ENCODE results near the gene CHST6.
"Not testable (repeated sequence)": the region's sequence is repeated elsewhere in the genome, so short reads cannot be mapped to it uniquely, and the experiment has no call there.

Gene CHST6

GRCh38 chr16:75472908-75473877 is 22.0 kb downstream of the CHST6 start:
- no peak for DNase-seq

DNA sequence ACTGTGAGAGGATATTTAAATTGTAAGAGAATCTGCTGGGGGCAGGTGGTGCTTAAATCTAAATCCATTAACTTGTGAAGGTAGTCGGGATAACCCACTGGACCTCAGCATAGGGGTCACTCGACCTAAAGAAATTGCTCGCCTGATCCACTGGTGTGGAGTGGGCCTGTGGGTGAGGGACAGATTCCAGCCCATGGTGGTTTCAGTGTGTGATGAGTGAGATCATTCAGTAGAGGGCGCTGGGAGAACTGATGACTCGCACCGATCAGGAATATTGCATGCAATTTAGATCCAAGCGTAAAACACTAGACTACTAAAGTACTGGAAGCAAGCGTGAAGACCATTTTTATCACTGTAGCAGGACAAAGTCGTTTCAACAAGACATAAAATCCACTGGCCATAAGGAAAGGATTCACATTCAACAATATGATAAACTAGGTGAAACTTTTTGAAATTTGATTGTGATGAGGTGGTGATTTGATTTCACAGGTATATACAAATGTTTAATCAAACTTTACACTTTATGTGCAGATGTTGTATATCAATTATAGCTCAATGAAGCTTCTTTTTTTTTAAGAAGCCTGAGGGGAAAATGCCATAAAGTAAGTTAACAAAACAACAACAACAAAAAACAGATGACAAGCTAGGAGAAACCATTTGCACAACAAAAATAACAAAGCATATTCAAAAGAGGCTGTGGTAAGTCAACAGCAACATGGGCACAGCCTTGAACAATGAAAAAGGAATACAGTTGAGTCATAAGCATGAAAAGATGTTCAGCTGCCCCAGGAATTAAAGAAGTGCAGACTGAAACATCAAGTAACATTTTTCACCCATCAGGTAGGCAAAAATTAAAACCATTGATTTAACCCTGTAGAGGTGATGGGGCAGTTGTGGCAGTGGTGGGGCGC is 23.3 kb downstream of the CHST6 start:
- peak; percentile 61 for DNase-seq

DNA sequence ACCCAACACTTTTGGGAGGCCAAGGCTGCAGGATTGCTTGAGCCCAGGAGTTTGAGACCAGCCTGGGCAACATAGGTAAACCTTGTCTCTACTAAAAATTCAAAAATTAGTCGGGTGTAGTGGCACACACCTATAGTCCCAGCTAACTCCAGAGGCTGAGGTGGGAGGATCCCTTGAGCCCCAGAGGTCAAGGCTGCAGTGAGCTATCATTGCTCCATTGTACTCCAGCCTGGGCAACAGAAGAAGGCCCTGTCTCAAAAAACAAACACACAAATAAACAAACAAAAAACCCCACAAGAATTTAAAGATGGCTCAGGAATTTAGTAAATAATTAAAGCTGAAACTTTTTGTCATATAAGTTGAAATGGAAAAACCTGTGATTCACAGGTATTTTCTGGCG is 28.5 kb downstream of the CHST6 start:
- no peak for DNase-seq

DNA sequence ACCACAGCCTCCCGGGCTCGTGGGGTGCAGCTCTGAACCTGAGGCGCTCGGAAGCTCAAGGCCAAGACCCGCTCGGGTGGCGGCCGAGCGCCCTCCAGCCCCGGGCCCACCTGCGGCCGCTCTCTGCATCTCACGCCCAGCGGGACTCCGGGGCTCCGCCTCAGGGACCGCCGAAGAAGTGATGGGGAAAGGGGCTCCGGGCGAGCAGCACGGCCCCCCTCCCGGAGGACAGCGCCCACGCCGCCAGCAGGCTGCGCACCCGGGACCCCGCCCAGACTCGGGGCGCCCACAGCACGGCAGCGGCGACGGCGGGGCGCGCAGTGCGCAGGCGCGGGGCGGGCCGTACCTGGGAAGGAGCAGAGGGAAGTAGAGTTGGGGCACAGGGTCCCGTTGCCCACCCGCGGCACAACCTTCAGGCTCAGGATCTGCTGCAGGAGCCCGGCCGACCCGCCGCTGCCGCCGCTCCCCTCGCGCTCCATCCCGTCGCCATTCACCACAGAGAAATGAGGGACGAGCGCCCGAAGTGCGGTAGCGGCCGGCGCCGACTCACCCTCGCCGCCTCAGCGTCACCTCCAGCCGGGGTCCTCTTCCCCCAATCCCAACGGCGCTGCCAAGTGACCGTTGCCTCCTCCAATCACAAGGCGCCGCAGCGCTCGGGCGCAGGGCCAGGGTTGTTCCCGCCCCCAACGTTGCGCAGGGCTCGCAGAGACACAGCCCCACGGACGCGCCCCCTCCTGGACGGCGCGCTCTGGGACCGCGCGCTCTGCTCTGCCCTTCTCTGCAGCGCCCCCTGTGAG is 30.9 kb downstream of the CHST6 start, which contains the start of gene TMEM170A:
TMEM170A (minus strand) TSS at position 568 of the 797 bp plus-strand sequence; CDS start at position 479, 89 bp downstream.
- DNase-seq: peak; percentile 100

DNA sequence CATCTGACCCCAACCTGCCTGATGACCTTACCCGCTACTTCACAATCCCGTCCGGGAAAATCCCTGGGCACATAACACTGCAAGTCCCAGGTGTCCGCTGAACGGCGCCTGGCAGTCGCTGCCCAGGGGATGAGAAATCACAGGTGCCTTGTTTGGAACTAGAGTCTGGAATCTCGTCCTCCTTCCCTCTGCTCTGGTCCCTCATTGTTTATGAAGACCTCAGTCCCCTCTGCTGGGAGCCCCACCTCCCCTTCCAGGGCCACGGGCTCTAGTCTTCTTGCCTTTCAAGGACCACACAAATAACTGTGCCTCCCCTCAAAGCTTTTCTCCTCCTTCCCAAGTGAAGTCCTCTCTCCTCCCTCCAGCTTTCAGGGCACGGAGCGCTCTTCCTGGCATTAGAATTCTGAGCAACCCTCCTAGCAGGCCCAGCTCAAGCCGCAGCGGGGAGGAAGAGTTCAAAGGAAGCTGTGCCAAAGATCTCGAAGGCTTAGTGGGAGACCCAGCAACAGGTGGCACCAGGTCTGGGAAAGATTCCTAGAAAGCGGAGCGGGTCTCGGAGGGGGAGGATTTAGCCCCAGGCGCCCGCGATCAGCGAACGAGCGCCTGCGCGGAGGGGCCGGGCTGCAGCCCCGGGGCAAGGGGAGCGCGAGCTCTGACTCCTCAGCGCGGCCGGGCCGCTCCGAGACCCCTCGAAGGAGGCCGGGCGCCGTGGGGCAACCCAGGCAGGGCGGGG is 31.7 kb downstream of the CHST6 start:
- peak; percentile 71 for DNase-seq

DNA sequence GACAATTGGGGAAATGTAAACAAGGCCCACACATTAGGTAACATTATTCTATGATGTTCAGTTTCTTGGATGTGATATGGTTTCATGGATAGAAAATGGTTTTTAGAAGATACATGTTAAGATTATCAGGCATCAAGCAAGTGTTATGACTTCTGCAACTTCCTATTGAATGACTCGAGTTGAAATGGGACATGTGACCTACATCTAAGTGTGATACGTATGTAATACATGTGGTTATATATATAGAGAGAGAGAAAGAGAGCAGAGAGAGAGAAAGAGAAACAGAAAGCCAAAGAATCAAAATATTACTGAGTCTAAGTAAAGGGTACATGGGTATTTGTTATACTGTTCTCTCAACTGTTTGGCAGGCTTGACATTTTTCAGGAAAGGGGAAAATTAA is 32.4 kb downstream of the CHST6 start:
- no peak for DNase-seq

GRCh38 chr16:75461575-75461974 is 33.7 kb downstream of the CHST6 start:
- no peak for DNase-seq

- peak; percentile 78 for DNase-seq
These were observed 34.8 kb downstream of the CHST6 start for GRCh38 chr16:75460446-75460845.

DNA sequence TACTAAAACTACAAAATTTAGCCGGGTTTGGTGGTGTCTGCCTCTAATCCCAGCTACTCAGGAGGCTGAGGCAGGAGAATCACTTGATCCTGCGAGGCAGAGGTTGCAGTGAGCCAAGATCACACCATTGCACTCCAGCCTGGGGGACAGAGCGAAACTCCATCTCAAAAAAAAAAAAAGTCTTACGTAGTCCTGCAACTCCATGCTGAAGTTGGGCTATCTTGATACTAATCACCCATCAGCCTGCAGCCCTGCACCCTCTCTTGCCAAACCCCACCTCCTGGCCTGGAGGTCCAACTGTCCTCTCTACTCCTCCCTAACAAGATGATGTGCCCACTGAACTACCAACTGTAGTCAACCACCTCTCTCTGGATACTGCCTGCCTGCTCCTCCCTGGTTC is 35.5 kb downstream of the CHST6 start:
- no peak for DNase-seq

DNA sequence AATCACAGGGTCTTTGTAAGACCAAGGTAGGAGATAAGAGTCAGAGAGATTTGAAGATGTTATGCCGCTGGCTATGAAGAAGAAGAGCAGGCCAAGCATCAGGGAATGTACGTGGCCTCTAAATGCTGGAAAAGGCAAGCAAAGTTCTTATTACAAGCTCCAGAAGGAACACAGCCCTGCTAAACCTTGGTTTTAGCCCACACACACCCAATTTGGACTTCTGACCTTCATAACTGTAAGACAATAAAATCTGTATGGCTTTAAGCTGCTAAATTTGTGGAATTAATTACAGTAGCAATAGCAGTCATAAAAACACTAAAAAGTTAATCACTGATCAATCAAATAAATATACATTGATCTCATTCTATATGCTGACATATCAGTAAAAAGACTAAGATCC is 36.8 kb downstream of the CHST6 start:
- DNase-seq: no peak

- DNase-seq: no peak
These were observed 37.2 kb downstream of the CHST6 start for GRCh38 chr16:75458029-75458428.

DNA sequence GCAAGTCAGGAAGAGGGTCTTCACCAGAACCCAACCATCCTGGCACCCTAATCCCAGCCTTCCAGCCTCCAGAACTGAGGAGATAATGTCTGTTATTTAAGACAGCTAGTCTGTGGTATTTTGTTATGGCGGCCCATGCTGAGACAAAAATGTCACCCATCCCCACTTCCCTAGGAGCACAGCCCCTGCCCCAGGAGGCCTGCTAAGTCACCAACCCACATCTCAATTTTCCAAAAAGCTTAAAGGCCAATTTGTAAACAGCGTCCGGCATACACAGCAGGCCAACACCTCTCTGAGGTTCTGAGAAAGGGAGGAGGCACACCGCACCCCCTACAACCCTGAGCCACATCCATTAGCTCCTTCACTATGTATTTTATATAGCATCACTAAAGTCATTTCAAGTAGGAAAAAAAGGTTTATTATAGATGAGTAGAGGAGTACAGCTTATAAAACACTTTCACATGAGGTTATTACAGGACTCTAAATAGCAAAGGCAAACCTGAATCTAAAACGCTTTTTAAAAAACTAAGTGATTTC is 37.7 kb downstream of the CHST6 start:
- no peak for DNase-seq

GRCh38 chr16:75456971-75457370 is 38.3 kb downstream of the CHST6 start:
- no peak for DNase-seq

DNA sequence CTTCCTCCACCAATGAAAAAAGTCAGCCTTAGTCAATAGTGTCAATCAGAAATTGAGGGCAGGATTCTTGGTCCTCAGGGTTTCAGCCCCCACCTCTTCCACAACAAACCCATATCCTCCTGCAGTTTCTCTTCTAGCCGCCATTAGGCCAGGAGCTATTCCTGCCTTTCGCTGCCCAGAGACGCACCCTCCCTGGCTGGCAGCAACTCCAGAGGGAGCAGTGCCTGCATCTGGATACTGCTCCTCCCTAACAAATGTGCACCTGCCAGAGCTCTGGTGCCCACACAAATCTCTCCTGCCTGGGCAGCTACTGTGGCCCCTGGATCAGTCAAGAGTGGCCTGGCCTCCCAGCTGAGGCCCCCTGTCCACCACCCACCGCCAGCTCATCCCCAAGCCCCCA is 38.8 kb downstream of the CHST6 start:
- DNase-seq: not testable (repeated sequence)

DNA sequence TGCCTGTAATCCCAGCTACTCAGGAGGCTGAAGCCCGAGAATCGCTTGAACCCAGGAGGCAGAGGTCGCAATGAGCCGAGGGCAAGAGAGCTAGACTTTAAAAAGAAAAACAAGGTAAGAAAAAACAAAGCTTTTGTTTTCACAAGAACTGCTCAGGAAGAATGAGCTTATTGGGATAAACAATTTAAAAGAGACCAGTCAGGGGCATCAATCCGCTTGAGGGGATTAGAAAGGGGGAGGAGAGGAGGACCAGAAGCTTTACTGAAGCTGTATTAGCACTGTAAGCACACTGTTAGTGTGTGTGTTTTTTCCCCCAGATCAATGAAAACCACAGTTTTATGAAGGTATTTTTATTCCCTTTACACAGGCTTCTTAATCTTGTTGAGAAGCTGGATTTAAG is 39.6 kb downstream of the CHST6 start:
- no peak for DNase-seq

DNA sequence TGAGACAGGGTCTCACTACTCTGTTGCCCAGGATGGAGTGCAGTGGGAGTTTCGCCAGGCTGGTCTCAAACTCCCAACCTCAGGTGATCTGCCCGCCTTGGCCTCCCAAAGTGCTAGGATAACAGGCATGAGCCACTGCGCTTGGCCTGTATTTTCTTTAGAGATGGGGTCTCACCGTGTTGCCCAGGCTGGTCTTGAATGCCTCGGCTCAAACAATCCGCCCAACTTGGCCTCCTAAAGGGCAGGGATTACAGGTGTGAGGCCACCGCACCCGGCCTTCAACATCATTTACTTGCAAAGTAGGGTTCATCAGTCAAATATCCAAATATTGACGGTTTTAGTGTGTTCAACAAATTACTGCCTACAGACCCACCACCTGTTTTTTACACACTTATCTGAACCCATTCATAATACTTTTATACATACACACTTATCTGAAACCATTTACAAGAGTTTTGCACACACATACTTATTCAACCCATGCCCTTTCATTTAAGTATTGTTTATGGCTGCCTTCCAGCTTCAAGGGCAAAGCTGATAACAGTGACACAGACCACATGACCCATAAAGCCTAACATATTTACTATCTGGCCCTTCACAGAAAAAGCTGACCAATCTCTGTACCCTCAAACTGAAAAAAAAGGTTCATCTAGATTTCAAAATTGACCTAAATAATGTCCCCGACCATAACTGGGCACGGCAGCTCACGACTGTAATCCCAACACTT is 42.6 kb downstream of the CHST6 start:
- DNase-seq: no peak

- no peak for DNase-seq
These were observed 48.8 kb downstream of the CHST6 start for GRCh38 chr16:75446416-75446815.

- no peak for DNase-seq
These were observed 49.9 kb downstream of the CHST6 start for GRCh38 chr16:75445298-75445697.

- no peak for DNase-seq
These were observed 51.9 kb downstream of the CHST6 start for GRCh38 chr16:75443298-75443697.

DNA sequence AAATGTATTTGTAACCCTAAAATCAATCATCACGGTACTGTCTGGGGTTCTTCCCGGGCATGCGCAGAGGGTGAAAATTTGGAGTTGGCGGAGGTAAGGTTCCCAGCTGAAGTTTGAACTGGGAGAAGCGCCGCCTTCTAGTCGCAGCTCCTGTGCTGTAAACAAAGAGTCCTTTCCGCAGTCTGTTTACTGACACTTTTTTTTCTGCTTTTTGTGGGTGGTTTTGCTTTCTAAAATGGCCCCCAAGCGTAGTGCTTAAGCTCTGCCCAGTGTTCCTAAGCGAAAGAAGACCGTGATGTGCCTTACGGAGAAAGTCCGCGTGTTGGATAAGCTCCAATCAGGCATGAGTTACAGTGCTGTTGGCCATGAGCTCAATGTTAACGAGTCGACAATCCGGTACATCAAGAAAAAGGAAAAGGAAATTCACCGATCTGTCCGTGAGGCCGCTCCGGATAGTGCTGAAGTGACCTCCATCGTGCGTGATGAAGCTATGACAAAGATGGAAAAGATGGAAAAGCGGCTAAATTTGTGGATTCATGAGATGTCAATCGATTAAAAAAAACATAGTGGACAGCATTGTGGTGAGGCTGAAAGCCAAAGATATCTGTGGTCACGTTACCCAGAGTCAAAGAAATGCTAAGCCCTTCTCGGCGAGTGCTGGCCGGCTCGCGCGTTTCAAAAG is 61.4 kb downstream of the CHST6 start:
- peak; percentile 87 for DNase-seq

Measured in right forelimb (tissue), 1 donor.